ENCODE data around the gene PHC3.

DNA sequence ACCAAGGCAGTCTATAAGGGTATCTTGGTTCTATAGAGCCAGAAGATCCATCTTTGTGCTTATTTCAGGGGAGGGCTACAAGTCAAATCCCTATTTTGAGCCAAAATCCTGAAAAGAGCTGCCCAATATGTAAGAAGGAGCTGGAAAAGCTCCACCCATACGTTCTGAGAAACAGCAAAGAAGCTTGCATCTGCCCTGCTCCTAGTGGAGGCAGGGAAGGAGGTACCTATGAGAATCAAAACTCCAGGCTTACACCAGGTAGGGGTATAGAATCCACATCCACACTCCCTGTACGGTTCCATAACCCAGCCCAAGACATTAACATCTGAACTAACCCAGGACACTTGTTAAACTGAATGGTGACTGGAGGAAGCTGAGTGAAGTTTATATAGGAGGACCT, 30.0 kb downstream of the PHC3 start:
- TF ChIP-seq POLR2A (IDR thresholded peaks at IDR 0.05; ENCODE audit: low read depth, low read length) (no peak), TAF1 (IDR thresholded peaks at IDR 0.05; ENCODE audit: borderline replicate concordance, low read depth, low read length) (no peak)

All from GM12892 (cell line).